Tibial nerve (tissue), 4 donors: Measurements from ENCODE around the gene PIK3CA. TPM values are rescaled to one million over a fixed set of nuclear protein-coding genes. Genes with fewer than 3 reads are reported as not detected.
"Not testable (repeated sequence)": the region's sequence is repeated elsewhere in the genome, so short reads cannot be mapped to it uniquely, and the experiment has no call there.

Experiments
- DNase-seq, 2 donors: peaks; one replicate each; pipeline ENCODE4 v3.0.0-alpha.2; 2019; ENCODE audit warnings: low spot score in 2 of 2
- H3K27ac ChIP-seq, 4 donors: fragments of 200-600 bp; sonication (generic) in 3 of 4; one replicate each; pipeline ENCODE4 v1.5.1; 2017 to 2019; ENCODE audit warnings: mild to moderate bottlenecking in 1 of 4
- H3K27me3 ChIP-seq, 2 donors: fragments of 200-600 bp; sonication (generic) in 1 of 2; one replicate each; pipeline versions ENCODE4 v1.5.1 to v1.6.0; 2017 to 2019
- H3K36me3 ChIP-seq, 3 donors: fragments of 200-600 bp; sonication (generic); one replicate each; pipeline ENCODE4 v1.5.1; 2018 to 2019
- H3K4me1 ChIP-seq, 4 donors: fragments of 200-600 bp; sonication (generic) in 3 of 4; one replicate each; pipeline ENCODE4 v1.5.1; 2017 to 2019
- H3K4me3 ChIP-seq, 4 donors: fragments of 200-600 bp; sonication (generic) in 3 of 4; one replicate each; pipeline ENCODE4 v1.5.1; 2017 to 2019; ENCODE audit warnings: mild to moderate bottlenecking in 1 of 4, moderate library complexity in 1 of 4
- H3K9me3 ChIP-seq, 4 donors: fragments of 200-600 bp; sonication (generic) in 3 of 4; one replicate each; pipeline ENCODE4 v1.5.1; 2017 to 2019
- EP300 ChIP-seq, 2 donors: sonication (generic); formaldehyde crosslinking; IDR thresholded peaks; one replicate each; pipeline ENCODE4 v1.6.1; 2017; ENCODE audit warnings: antibody characterized with exemption in 2 of 2, mild to moderate bottlenecking in 1 of 2
- POLR2A ChIP-seq, 2 donors: fragments of 450-650 bp; IDR thresholded peaks; one replicate each; pipeline ENCODE4 v1.6.1; 2017; ENCODE audit warnings: antibody characterized with exemption in 2 of 2, mild to moderate bottlenecking in 2 of 2, moderate library complexity in 2 of 2
- WGBS, 2 donors: methylation state at CpG; one replicate each; pipeline ENCODE4 v1.1.5; 2018; 5-methylcytosine and 5-hydroxymethylcytosine counted together
- total RNA-seq, 4 donors: library from RNA; depleted of rRNA; stranded (reverse); fragments of >200 nt; gene quantifications; one replicate each; pipeline ENCODE4 v1.1.0, GENCODE V29; 2016
- TF ChIP-seq, protein P1 (sequence below), 5 experiments: fragments of 200-600 bp in 3 of 5; fragments of 450-650 bp in 2 of 5; sonication (generic) in 3 of 5; IDR thresholded peaks; one replicate each; pipeline ENCODE4 v1.5.1; 2016 to 2019; ENCODE audit warnings: antibody characterized with exemption in 5 of 5, mild to moderate bottlenecking in 3 of 5, moderate library complexity in 2 of 5

The PIK3CA gene
- total RNA-seq, 4 donors from 2014 or later = 30.0 to 45.2 (median 39.1) TPM

DNA sequence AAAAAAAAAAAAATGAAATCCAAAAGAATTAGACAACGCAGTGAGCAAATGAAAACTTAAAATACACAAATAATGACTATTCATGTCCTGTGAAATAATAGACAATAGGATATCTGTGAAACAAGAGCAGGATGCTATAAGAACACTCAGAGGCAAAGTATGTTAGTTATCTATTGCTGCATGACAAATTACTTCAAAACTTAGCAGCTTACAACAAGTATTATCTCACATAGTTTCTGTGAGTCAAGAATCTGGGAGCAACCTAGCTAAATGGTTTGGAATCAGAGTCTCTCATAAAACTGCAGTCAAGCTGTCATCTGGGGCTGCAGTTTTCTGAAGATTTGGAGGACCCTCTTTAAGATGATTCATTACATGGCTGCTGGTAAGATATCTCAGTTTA lies 40.1 kb upstream of the PIK3CA start:
- Histone ChIP-seq H3K4me3 (no peak overlapping the region), H3K27me3 (no peaks in the 10 kb centered on the region), H3K4me1 (no peaks in the 10 kb centered on the region), H3K9me3 (peaks cover 0 to 4% (median 0%) of the 10 kb centered on the region in 4 donors), H3K36me3 (no peaks in the 10 kb centered on the region), H3K27ac (no peak overlapping the region)
- WGBS, 2 donors = 44 to 46% methylated on average over 1 of the region's 1 CpG
- no peak for DNase-seq
- no peak for TF ChIP-seq EP300 (IDR thresholded peaks at IDR 0.05)

DNA sequence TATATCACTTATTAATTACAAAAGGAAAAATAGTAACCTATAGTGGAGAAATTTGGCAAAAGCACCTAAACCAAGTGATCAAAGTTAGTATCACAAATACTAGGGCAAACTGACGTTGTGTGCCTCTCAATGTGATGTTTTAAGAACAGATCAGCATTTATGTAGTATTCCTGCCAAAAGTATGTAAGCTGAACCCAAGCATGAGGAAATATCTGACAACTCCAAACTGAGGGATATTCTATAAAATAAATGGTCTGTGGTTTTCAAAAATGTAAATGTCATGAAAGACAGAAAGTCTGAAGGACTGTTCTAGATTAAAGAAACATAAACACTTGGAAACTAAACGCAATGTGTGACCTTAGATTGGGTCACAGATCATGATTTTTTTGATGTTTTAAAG lies 34.3 kb upstream of the PIK3CA start:
- Histone ChIP-seq H3K27ac (no peak overlapping the region), H3K36me3 (no peaks in the 10 kb centered on the region), H3K9me3 (peaks cover 0 to 4% (median 0%) of the 10 kb centered on the region in 4 donors), H3K4me1 (no peaks in the 10 kb centered on the region), H3K4me3 (no peak overlapping the region), H3K27me3 (no peaks in the 10 kb centered on the region)
- 46 to 49% methylated on average over 2 of the region's 2 CpGs for WGBS, 2 donors
- no peak for DNase-seq
- TF ChIP-seq EP300 (IDR thresholded peaks at IDR 0.05) = no peak

DNA sequence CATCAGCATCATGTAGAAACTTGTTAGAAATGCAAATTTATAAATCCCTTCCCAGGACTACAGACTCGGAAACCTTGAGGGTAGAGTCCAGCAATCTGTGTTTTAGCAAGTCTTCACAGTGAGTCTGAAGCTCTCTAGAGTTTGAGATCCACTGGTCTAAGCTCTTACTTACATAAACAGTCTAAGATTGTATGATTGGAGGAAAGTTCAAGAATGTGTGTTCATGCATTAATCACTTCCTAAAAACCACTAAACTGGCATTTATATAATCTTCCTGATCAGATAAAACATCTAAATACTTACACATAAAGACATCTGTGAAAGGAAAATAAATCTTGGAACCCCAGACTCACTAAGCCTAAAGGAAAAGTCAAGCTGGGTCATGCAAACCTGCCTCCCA lies 32.7 kb upstream of the PIK3CA start:
- not testable (repeated sequence) for H3K4me3 ChIP-seq, DNase-seq, H3K27me3 ChIP-seq, H3K9me3 ChIP-seq, H3K27ac ChIP-seq, H3K36me3 ChIP-seq, H3K4me1 ChIP-seq
- WGBS, 2 donors = 71 to 88% methylated on average over 1 of the region's 1 CpG

DNA sequence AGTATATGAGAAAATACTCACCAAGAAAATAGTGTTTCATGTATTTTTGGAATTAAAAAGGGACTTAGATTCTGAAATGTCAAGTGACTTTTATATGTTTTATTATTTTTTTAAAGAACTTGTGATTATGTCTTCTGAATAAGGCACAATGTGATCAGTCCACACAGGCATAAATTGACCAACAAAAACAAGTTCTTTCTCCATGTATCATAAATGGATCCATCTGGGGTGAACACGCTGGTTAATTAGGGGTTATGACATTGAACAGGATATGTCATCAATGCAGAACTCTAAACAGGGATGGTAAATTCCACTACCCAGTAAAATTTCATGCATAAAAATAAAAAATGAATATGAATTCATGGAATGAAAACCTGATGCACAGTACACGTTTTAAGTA lies 31.3 kb upstream of the PIK3CA start:
- Histone ChIP-seq H3K27me3 (no peaks in the 10 kb centered on the region), H3K4me1 (no peaks in the 10 kb centered on the region), H3K9me3 (peaks cover 0 to 4% (median 0%) of the 10 kb centered on the region in 4 donors), H3K36me3 (no peaks in the 10 kb centered on the region), H3K4me3 (no peak overlapping the region), H3K27ac (no peak overlapping the region)
- DNase-seq = no peak
- WGBS, 2 donors = 45 to 50% methylated on average over 2 of the region's 2 CpGs
- TF ChIP-seq, protein P1, sequence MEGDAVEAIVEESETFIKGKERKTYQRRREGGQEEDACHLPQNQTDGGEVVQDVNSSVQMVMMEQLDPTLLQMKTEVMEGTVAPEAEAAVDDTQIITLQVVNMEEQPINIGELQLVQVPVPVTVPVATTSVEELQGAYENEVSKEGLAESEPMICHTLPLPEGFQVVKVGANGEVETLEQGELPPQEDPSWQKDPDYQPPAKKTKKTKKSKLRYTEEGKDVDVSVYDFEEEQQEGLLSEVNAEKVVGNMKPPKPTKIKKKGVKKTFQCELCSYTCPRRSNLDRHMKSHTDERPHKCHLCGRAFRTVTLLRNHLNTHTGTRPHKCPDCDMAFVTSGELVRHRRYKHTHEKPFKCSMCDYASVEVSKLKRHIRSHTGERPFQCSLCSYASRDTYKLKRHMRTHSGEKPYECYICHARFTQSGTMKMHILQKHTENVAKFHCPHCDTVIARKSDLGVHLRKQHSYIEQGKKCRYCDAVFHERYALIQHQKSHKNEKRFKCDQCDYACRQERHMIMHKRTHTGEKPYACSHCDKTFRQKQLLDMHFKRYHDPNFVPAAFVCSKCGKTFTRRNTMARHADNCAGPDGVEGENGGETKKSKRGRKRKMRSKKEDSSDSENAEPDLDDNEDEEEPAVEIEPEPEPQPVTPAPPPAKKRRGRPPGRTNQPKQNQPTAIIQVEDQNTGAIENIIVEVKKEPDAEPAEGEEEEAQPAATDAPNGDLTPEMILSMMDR (IDR thresholded peaks at IDR 0.05) = no peak
- TF ChIP-seq EP300 (IDR thresholded peaks at IDR 0.05) (no peak), POLR2A (IDR thresholded peaks at IDR 0.05) (no peak)

DNA sequence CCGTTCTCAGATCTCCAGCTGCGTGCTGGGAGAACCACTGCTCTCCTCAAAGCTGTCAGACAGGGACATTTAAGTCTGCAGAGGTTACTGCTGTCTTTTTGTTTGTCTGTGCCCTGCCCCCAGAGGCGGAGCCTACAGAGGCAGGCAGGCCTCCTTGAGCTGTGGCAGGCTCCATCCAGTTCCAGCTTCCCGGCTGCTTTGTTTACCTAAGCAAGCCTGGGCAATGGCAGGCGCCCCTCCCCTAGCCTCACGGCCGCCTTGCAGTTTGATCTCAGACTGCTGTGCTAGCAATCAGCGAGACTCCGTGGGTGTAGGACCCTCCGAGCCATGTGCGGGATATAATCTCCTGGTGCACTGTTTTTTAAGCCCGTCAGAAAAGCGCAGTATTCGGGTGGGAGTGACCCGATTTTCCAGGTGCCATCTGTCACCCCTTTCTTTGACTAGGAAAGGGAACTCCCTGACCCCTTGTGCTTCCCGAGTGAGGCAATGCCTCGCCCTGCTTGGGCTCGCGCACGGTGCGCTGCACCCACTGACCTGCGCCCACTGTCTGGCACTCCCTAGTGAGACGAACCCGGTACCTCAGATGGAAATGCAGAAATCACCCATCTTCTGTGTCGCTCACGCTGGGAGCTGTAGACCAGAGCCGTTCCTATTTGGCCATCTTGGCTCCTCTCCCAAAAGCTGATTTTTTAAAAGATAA lies 15.8 kb upstream of the PIK3CA start:
- not testable (repeated sequence) for DNase-seq, H3K27me3 ChIP-seq, H3K36me3 ChIP-seq, H3K9me3 ChIP-seq, H3K27ac ChIP-seq, H3K4me1 ChIP-seq, H3K4me3 ChIP-seq
- 91 to 93% methylated on average over 21 to 25 of the region's 27 CpGs for WGBS, 2 donors

DNA sequence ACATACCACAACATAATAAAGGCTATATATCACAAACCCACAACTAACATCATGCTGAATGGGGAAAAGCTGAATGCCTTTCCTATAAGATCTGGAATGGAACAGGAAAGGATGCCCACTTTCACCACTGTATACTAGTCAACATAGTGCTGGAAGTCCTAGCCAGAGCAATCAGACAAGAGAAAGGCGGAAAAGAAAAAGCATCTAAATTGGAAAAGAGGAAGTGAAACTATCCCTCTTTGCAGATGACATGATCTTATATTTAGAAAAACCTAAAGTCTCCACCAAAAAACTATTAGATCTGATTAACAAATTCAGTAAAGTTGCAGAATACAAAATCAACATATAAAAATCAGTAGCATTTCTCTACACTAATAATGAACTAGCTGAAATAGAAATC lies 14.6 kb upstream of the PIK3CA start:
- Histone ChIP-seq H3K9me3 (no peaks in the 10 kb centered on the region), H3K36me3 (no peaks in the 10 kb centered on the region), H3K27ac (no peak overlapping the region), H3K4me3 (no peak overlapping the region), H3K4me1 (no peaks in the 10 kb centered on the region), H3K27me3 (no peaks in the 10 kb centered on the region)
- no peak for DNase-seq
- TF ChIP-seq, protein P1 (IDR thresholded peaks at IDR 0.05) = no peak
- TF ChIP-seq EP300 (IDR thresholded peaks at IDR 0.05) (no peak), POLR2A (IDR thresholded peaks at IDR 0.05) (no peak)
- WGBS, 2 donors = 81 to 96% methylated on average over 1 of the region's 1 CpG

DNA sequence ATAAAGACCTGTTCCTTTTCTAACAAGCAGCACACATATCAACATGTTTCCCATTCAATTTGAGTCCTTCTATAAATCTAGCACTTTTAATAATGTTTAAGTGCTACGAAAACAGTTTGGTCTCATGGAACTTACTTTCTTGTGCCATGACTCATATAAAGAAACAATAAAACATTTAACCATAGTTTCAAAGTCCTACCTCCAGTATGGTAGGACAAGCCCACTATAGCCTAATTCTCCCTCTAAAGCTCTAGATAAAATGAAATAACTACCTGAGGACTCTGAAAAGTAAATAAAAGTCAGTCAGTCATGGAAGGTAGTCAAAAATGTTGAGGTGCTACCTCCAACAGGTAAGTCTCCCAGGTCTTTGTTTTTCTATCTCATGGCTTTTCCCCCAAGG lies 12.0 kb upstream of the PIK3CA start:
- no peaks in the 10 kb centered on the region for H3K27me3 ChIP-seq
- no peaks in the 10 kb centered on the region for H3K4me1 ChIP-seq
- 84 to 85% methylated on average over 1 of the region's 1 CpG for WGBS, 2 donors
- DNase-seq = no peak
- no peak overlapping the region for H3K4me3 ChIP-seq
- TF ChIP-seq, protein P1 (IDR thresholded peaks at IDR 0.05) = no peak
- H3K27ac ChIP-seq = no peak overlapping the region
- peaks cover 0 to 4% (median 0%) of the 10 kb centered on the region in 4 donors for H3K9me3 ChIP-seq
- H3K36me3 ChIP-seq = no peaks in the 10 kb centered on the region
